Lower leg skin (tissue), 3 donors: ENCODE measurements around the gene MAPK8IP3.

Experiments used
- CTCF ChIP-seq, 3 donors: fragments of 450-650 bp; IDR thresholded peaks; one replicate each; pipeline ENCODE4 v1.5.1; 2016; ENCODE audit warnings: antibody characterized with exemption in 3 of 3, mild to moderate bottlenecking in 3 of 3, moderate library complexity in 2 of 3
- POLR2A ChIP-seq, 2 donors: fragments of 450-650 bp; IDR thresholded peaks; one replicate each; pipeline ENCODE4 v1.6.1; 2016 to 2017; ENCODE audit warnings: antibody characterized with exemption in 2 of 2, mild to moderate bottlenecking in 1 of 2, moderate library complexity in 1 of 2

- no peak for TF ChIP-seq POLR2A (IDR thresholded peaks at IDR 0.05)
- no peak for TF ChIP-seq CTCF (IDR thresholded peaks at IDR 0.05)
Measured at GRCh38 chr16:1760911-1761310, 54.9 kb downstream of the MAPK8IP3 start.
